HG02678 (cell line): ENCODE data around the gene NAT14.
"Not testable (repeated sequence)": the region's sequence is repeated elsewhere in the genome, so short reads cannot be mapped to it uniquely, and the experiment has no call there.

Source experiments
- ATAC-seq: cut with Tn5 transposase; IDR thresholded peaks from one replicate; pipeline ENCODE4 v1.9.1; 2021; ENCODE audit warnings: mild to moderate bottlenecking, moderate library complexity; ENCODE audit not compliant: unreplicated experiment

NAT14 gene

GRCh38 chr19:55484593-55485438 is at the start of gene NAT14:
Gene NAT14 (plus strand): TSS chr19:55485188. CDS start chr19:55485709, 521 bp downstream.
- peak; percentile 64 for ATAC-seq

- no peak for ATAC-seq
Measured at GRCh38 chr19:55436847-55437246, 48.1 kb upstream of the NAT14 start.

- ATAC-seq = no peak
Measured at GRCh38 chr19:55437410-55437809, 47.6 kb upstream of the NAT14 start.

GRCh38 chr19:55439052-55439451 is 45.9 kb upstream of the NAT14 start:
- ATAC-seq = no peak

- ATAC-seq = no peak
Measured at GRCh38 chr19:55440411-55441105, 44.4 kb upstream of the NAT14 start.

GRCh38 chr19:55441319-55441691 is 43.7 kb upstream of the NAT14 start:
- ATAC-seq = no peak

- no peak for ATAC-seq
Measured at GRCh38 chr19:55441692-55442321, 43.2 kb upstream of the NAT14 start.

GRCh38 chr19:55442372-55442961 is 42.5 kb upstream of the NAT14 start:
- no peak for ATAC-seq

- ATAC-seq = no peak
Measured at GRCh38 chr19:55443045-55443823, 41.8 kb upstream of the NAT14 start, which contains the start of gene SHISA7. Gene SHISA7 (minus strand): TSS chr19:55443300. CDS start chr19:55442863, 437 bp downstream.

- no peak for ATAC-seq
Measured at GRCh38 chr19:55443824-55444480, 41.0 kb upstream of the NAT14 start.

GRCh38 chr19:55444646-55445045 is 40.3 kb upstream of the NAT14 start:
- ATAC-seq = no peak

- ATAC-seq = no peak
Measured at GRCh38 chr19:55446060-55446459, 38.9 kb upstream of the NAT14 start.

GRCh38 chr19:55447421-55448174 is 37.4 kb upstream of the NAT14 start:
- ATAC-seq = no peak

GRCh38 chr19:55448175-55448490 is 36.9 kb upstream of the NAT14 start:
- ATAC-seq = not testable (repeated sequence)

GRCh38 chr19:55449469-55449868 is 35.5 kb upstream of the NAT14 start:
- ATAC-seq = no peak

- ATAC-seq = no peak
Measured at GRCh38 chr19:55451163-55451964, 33.6 kb upstream of the NAT14 start.

GRCh38 chr19:55451965-55452748 is 32.8 kb upstream of the NAT14 start:
- no peak for ATAC-seq
